Stimulated activated CD4-positive, alpha-beta T cell treated with anti-CD3 and anti-CD28 coated beads, TNF-alpha, amount 100 ng/mL, for 1 hour (primary cell): ENCODE results near the gene KRT7.

ENCODE experiments used
- DNase-seq, 3 donors: peaks; one replicate each; pipeline ENCODE4 v3.0.0-alpha.2; 2020; ENCODE audit warnings: low read depth in 3 of 3, low spot score in 1 of 3

The KRT7 gene

GRCh38 chr12:52199294-52199919 lies 33.6 kb upstream of the KRT7 start:
- DNase-seq: no peak

GRCh38 chr12:52200086-52200780 lies 32.8 kb upstream of the KRT7 start:
- no peak for DNase-seq

- DNase-seq: no peak
Measured at GRCh38 chr12:52200781-52201450, 32.1 kb upstream of the KRT7 start.

- no peak for DNase-seq
Measured at GRCh38 chr12:52201451-52201839, 31.6 kb upstream of the KRT7 start.

- no peak for DNase-seq
Measured at GRCh38 chr12:52202361-52203078, 30.5 kb upstream of the KRT7 start.

GRCh38 chr12:52203079-52203921 lies 29.7 kb upstream of the KRT7 start:
- no peak for DNase-seq

- no peak for DNase-seq
Measured at GRCh38 chr12:52204095-52204930, 28.7 kb upstream of the KRT7 start.

GRCh38 chr12:52204931-52205505 lies 28.0 kb upstream of the KRT7 start:
- no peak for DNase-seq

- DNase-seq: no peak
Measured at GRCh38 chr12:52205612-52206303, 27.3 kb upstream of the KRT7 start.

GRCh38 chr12:52206304-52207040 lies 26.6 kb upstream of the KRT7 start:
- no peak for DNase-seq

- no peak for DNase-seq
Measured at GRCh38 chr12:52207106-52207505, 25.9 kb upstream of the KRT7 start.

- DNase-seq: no peak
Measured at GRCh38 chr12:52207895-52208294, 25.1 kb upstream of the KRT7 start.

GRCh38 chr12:52208424-52209165 lies 24.4 kb upstream of the KRT7 start:
- DNase-seq: no peak

- DNase-seq: no peak
Measured at GRCh38 chr12:52209321-52209720, 23.7 kb upstream of the KRT7 start.

GRCh38 chr12:52210186-52210924 lies 22.7 kb upstream of the KRT7 start:
- no peak for DNase-seq

- no peak for DNase-seq
Measured at GRCh38 chr12:52210925-52211650, 22.0 kb upstream of the KRT7 start.
